Measurements from ENCODE around the gene CDK5R2. TPM values are rescaled to one million over a fixed set of nuclear protein-coding genes. Genes with fewer than 3 reads are reported as not detected.

Gene CDK5R2
- total RNA-seq, 1 experiment from 2014 or later: 0.44 TPM

- no peak overlapping the region for H3K4me3 ChIP-seq (replicated peaks in 1 of 2; ENCODE audit: low read depth in 1 of 2, low read length in 2 of 2)
- no peaks in the 10 kb centered on the region for H3K79me2 ChIP-seq (ENCODE audit: insufficient read depth, low read length)
- H4K20me1 ChIP-seq (ENCODE audit: insufficient read depth): no peaks in the 10 kb centered on the region
- no peaks in the 10 kb centered on the region for H3K36me3 ChIP-seq (ENCODE audit: control insufficient read depth in 1 of 2, insufficient read depth in 2 of 2, low read length in 2 of 2)
- no TSS peak for BruUV-seq (replicated peaks)
- no peak overlapping the region for H2AFZ ChIP-seq (ENCODE audit: low read depth, low read length, poor library complexity, severe bottlenecking)
- no peak overlapping the region for H3K4me2 ChIP-seq (ENCODE audit: low read length)
- CTCF ChIA-PET: interaction anchor here (1.5 to 1.7 kb wide), 2 partner anchors 8 to 14 kb away, joined by 5 to 7 read pairs; no protein-coding TSS in a partner anchor
- H3K9me3 ChIP-seq (ENCODE audit: control insufficient read depth in 1 of 2, insufficient read depth in 1 of 2, low read depth in 1 of 2, low read length in 2 of 2): no peaks in the 10 kb centered on the region
- H3K9ac ChIP-seq (ENCODE audit: low read length): no peak overlapping the region
- H3K9me2 ChIP-seq (ENCODE audit: insufficient read depth): no peaks in the 10 kb centered on the region
- ATAC-seq (no peak), DNase-seq (ENCODE audit: low read depth, low spot score) (no peak)
- H3K27me3 ChIP-seq (ENCODE audit: insufficient read depth, low read length): 0 out of 2 replicates have a peak, but pooled peaks cover 8% of the 10 kb centered on the region
- RAD21 ChIA-PET (ENCODE audit: low non-redundant PET in 1 of 2, low total read pairs in 2 of 2, uncharacterized antibody in 2 of 2, unreplicated experiment in 2 of 2): no interaction called here
- POLR2A ChIA-PET: no interaction called here
- TF ChIP-seq EZH2 (IDR thresholded peaks at IDR 0.05) (no peak), ZBTB33 (IDR thresholded peaks at IDR 0.05; ENCODE audit: extremely low read depth, insufficient replicate concordance, low read length) (no peak), ATF3 (IDR thresholded peaks at IDR 0.05) (no peak), ZNF274 (IDR thresholded peaks at IDR 0.05; ENCODE audit: low read depth, low read length) (no peak), EZH2phosphoT487 (IDR thresholded peaks at IDR 0.05; ENCODE audit: borderline replicate concordance) (no peak), MAX (IDR thresholded peaks at IDR 0.05) (no peak), SRF (IDR thresholded peaks at IDR 0.05; ENCODE audit: low read depth) (no peak), FOSL1 (IDR thresholded peaks at IDR 0.05; ENCODE audit: low read depth) (no peak), TCF7L2 (IDR thresholded peaks at IDR 0.05; ENCODE audit: borderline replicate concordance, extremely low read depth, insufficient read depth, insufficient read length) (no peak), SIN3A (IDR thresholded peaks at IDR 0.05; ENCODE audit: low read depth) (no peak), YY1 (IDR thresholded peaks at IDR 0.05; ENCODE audit: extremely low read depth, insufficient replicate concordance, low read depth, low read length) (no peak), CTCF (IDR thresholded peaks at IDR 0.05 in 2 of 3, conservative IDR thresholded peaks at IDR 0.05 in 1 of 3; ENCODE audit: borderline replicate concordance in 1 of 3, insufficient read depth in 1 of 3, low read depth in 2 of 3, low read length in 2 of 3) (no peak), SP1 (IDR thresholded peaks at IDR 0.05; ENCODE audit: low read depth) (no peak), ELF1 (IDR thresholded peaks at IDR 0.05; ENCODE audit: borderline replicate concordance, low read depth) (no peak), POLR2A (IDR thresholded peaks at IDR 0.05; ENCODE audit: borderline replicate concordance, extremely low read depth, insufficient read depth, insufficient read length) (no peak), JUND (IDR thresholded peaks at IDR 0.05) (no peak), RAD21 (IDR thresholded peaks at IDR 0.05; ENCODE audit: low read depth) (no peak), ZFX (IDR thresholded peaks at IDR 0.05) (no peak), CBX3 (IDR thresholded peaks at IDR 0.05; ENCODE audit: low read depth) (no peak), POLR2AphosphoS5 (IDR thresholded peaks at IDR 0.05; ENCODE audit: low read depth, low read length) (no peak)
- H3K27ac ChIP-seq (ENCODE audit: low read depth, low read length): no peak overlapping the region
- intact Hi-C loops (cut with micrococcal nuclease): no loop called here
- no peaks in the 10 kb centered on the region for H3K4me1 ChIP-seq (ENCODE audit: control insufficient read depth in 1 of 2, insufficient read depth in 2 of 2, low read length in 2 of 2)
These were observed 28.7 kb downstream of the CDK5R2 start for GRCh38 chr2:218988164-218988563.

All from HCT116 (cell line).